A673 (cell line): Measurements from ENCODE around the gene SERPINA6. TPM values are rescaled to one million over a fixed set of nuclear protein-coding genes. Genes with fewer than 3 reads are reported as not detected.

Experiments
- BruUV-seq: library from RNA; stranded (reverse); fragments of 400-500 nt; replicated peaks from 2 replicates; lab custom pipeline; 2021; lab: Mats Ljungman, UMichigan
- CTCF ChIA-PET: fragments of 300-600 bp; sonication (Branson Sonifier 250); formaldehyde crosslinking; loops from one replicate; lab custom pipeline; 2022; ENCODE audit warnings: antibody characterized with exemption; lab: Charles Lee
- POLR2A ChIA-PET: fragments of 300-600 bp; sonication (Branson Sonifier 250); formaldehyde crosslinking; loops from one replicate; lab custom pipeline; 2022; ENCODE audit warnings: antibody characterized with exemption; ENCODE audit not compliant: low non-redundant PET; lab: Charles Lee
- DNase-seq: peaks from one replicate; pipeline ENCODE4 v3.0.0-alpha.2; 2015; ENCODE audit warnings: low spot score
- H3K27ac ChIP-seq: fragments of 200-600 bp; sonication (generic); 2 replicates; pipeline ENCODE4 v1.5.1; 2016; ENCODE audit warnings: mixed run types, low read depth, mild to moderate bottlenecking, mixed read lengths, antibody characterized with exemption, low read length; ENCODE audit not compliant: poor library complexity, severe bottlenecking
- H3K27me3 ChIP-seq: fragments of 200-600 bp; sonication (generic); replicated peaks from 2 replicates; pipeline ENCODE4 v1.6.1; 2017; ENCODE audit warnings: mixed run types, low read depth, mild to moderate bottlenecking, mixed read lengths, antibody characterized with exemption, low read length; ENCODE audit not compliant: insufficient read depth, poor library complexity
- H3K36me3 ChIP-seq: fragments of 200-600 bp; sonication (generic); 2 replicates; pipeline ENCODE4 v1.6.1; 2016; ENCODE audit warnings: mixed run types, mild to moderate bottlenecking, mixed read lengths, antibody characterized with exemption, low read length; ENCODE audit not compliant: insufficient read depth, poor library complexity, severe bottlenecking
- H3K4me1 ChIP-seq: fragments of 200-600 bp; sonication (generic); 2 replicates; pipeline ENCODE4 v1.6.1; 2017; ENCODE audit warnings: mixed run types, mild to moderate bottlenecking, mixed read lengths, antibody characterized with exemption, low read length; ENCODE audit not compliant: insufficient read depth, poor library complexity, severe bottlenecking
- H3K4me3 ChIP-seq: fragments of 200-600 bp; sonication (generic); 2 replicates; pipeline ENCODE4 v1.5.1; 2016; ENCODE audit warnings: low read depth, mixed run types, mild to moderate bottlenecking, mixed read lengths, low read length; ENCODE audit not compliant: poor library complexity, severe bottlenecking
- H3K9me3 ChIP-seq: fragments of 200-600 bp; sonication (generic); 2 replicates; pipeline ENCODE4 v1.6.1; 2016; ENCODE audit warnings: mixed run types, low read depth, mild to moderate bottlenecking, mixed read lengths, antibody characterized with exemption, low read length; ENCODE audit not compliant: poor library complexity, severe bottlenecking
- EZH2 ChIP-seq: fragments of 200-600 bp; sonication (generic); IDR thresholded peaks from 2 replicates; pipeline ENCODE4 v1.6.1; 2017; ENCODE audit warnings: borderline replicate concordance, low read depth, mild to moderate bottlenecking, mixed read lengths, antibody characterized with exemption, low read length; ENCODE audit not compliant: poor library complexity, severe bottlenecking
- intact Hi-C: fragments of 100-400 bp; cut with micrococcal nuclease; formaldehyde crosslinking; loops from one replicate; pipeline ENCODE4 v1.10.0; 2022; ENCODE audit not compliant: unreplicated experiment
- total RNA-seq: library from RNA; stranded (reverse); gene quantifications from 2 replicates; pipeline ENCODE4 v1.2.3, GENCODE V29; 2021
- TF ChIP-seq, protein P1 (sequence below): fragments of 300-800, 200-600 bp; sonication (generic); conservative IDR thresholded peaks from 2 replicates; pipeline ENCODE4 v1.5.1; 2017; ENCODE audit warnings: low read depth, mild to moderate bottlenecking, antibody characterized with exemption, low read length, moderate library complexity, mixed read lengths

Gene SERPINA6
- total RNA-seq, 1 experiment from 2014 or later, result not detected

DNA sequence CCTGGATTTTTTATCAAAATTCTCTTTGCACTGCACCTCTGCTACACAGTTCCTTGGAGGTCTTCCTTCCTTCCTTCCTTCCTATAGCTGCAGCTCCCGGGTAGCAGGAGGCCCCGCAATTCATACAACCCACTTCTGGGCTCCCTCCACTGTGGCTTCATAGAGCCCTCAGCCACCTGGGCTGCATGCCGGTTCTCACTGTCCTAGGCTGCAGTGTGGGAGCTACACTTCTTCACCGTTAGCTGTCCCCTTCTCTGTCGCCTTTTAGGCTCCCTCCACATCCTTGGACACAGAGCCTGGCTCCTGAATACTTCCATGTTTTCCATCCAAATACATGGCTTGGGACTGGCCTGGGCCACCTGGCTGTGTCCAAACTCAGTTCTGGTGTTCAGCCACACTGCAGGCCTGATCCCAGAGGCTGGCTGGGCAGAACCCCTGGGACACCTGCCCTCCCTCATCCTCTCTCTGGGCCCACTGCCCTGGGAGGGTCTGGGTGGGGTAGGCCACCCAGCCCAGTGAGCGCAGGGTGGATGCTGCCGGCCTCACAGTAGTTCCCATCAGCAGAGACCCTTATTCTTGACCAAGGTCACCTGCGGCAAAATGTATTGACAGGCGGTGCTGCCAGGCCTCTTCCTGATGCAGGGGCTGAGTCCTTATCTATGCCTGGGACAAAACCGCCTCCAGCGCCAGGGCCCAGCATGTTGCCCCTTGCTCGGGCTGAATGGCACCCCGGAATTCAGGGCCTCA is 31.8 kb downstream of the SERPINA6 start:
- intact Hi-C loops, result no loop called here
- H3K9me3 ChIP-seq, result no peaks in the 10 kb centered on the region
- CTCF ChIA-PET, result no interaction called here
- no peak for DNase-seq
- no TSS peak for BruUV-seq
- H3K4me1 ChIP-seq, result no peaks in the 10 kb centered on the region
- POLR2A ChIA-PET, result no interaction called here
- H3K4me3 ChIP-seq, result no peak overlapping the region
- H3K36me3 ChIP-seq, result no peaks in the 10 kb centered on the region
- no peaks in the 10 kb centered on the region for H3K27me3 ChIP-seq
- TF ChIP-seq, protein P1, sequence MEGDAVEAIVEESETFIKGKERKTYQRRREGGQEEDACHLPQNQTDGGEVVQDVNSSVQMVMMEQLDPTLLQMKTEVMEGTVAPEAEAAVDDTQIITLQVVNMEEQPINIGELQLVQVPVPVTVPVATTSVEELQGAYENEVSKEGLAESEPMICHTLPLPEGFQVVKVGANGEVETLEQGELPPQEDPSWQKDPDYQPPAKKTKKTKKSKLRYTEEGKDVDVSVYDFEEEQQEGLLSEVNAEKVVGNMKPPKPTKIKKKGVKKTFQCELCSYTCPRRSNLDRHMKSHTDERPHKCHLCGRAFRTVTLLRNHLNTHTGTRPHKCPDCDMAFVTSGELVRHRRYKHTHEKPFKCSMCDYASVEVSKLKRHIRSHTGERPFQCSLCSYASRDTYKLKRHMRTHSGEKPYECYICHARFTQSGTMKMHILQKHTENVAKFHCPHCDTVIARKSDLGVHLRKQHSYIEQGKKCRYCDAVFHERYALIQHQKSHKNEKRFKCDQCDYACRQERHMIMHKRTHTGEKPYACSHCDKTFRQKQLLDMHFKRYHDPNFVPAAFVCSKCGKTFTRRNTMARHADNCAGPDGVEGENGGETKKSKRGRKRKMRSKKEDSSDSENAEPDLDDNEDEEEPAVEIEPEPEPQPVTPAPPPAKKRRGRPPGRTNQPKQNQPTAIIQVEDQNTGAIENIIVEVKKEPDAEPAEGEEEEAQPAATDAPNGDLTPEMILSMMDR, result no peak
- no peak for TF ChIP-seq EZH2
- H3K27ac ChIP-seq, result no peak overlapping the region

DNA sequence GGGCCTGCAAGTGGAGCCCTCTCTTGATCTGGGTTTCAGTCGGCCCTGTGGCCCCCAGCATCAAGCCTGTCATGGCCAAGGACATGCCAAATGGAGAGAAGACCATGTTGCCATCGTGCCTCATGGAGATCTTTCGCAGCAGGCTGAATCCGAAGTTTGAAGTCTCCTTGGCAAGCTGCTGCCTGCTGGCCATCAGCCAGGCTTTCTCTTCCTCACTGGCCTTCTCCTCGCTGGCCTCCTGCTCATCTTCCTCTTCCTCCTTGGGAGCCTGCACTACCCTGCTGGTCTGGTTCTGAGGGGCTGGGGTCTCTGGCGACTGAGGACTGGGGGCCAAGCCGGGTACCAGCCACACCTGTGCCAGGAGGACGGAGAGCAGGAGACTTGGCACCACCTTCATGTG is 32.9 kb downstream of the SERPINA6 start:
- Histone ChIP-seq H3K4me1 (no peaks in the 10 kb centered on the region), H3K27me3 (no peaks in the 10 kb centered on the region), H3K36me3 (no peaks in the 10 kb centered on the region), H3K27ac (no peak overlapping the region), H3K4me3 (no peak overlapping the region), H3K9me3 (no peaks in the 10 kb centered on the region)
- ChIA-PET POLR2A (no interaction called here), CTCF (no interaction called here)
- DNase-seq, result no peak
- no TSS peak for BruUV-seq
- intact Hi-C loops, result no loop called here
- TF ChIP-seq, protein P1, result no peak
- TF ChIP-seq EZH2, result no peak

DNA sequence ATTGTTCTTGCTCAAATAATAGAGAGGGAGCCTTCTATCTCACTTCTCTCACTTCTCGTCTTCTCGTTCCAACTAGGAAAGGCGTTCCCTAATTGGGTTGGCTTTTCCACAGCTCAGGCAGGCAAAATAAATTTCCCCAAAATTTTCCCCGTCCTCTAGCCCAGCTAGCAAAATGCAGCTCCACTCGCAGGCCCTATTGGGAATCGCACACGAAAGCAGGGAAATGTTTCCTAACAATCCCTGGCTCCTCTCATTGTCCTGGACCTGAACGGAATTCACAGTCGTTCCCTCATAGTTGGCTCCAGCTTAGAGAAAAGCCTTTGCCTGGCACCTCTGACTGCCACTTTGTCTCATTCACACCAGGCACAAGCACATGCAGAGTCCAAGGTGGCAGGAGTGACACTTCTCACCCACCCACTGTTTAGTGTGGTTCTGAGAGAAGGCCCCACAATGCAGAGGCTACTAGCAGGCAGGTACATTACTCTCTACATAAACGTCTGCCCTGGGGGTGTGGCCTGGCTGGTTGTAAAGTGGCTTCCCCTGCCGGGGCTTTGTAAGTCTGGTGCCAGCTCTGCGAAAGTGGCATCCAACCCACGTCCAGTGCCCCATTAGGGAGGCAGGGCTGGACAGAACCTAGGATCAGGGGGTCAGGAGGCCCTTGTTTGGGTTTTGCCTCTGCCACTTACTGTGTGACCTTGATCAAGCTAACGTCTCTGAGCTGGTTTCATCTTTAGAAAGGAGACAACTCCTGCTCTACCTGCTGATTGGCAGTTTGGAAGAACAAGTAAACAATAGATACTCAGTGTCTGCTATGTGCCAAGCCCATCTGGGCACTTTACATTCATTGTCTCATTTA is 34.3 kb downstream of the SERPINA6 start:
- ChIA-PET POLR2A (no interaction called here), CTCF (interaction anchor here (0.7 kb wide), 1 partner anchor 28 kb away, joined by 3 read pairs; no protein-coding TSS in a partner anchor)

More for the DNA sequence above, 34.3 kb downstream of the SERPINA6 start:
- no peaks in the 10 kb centered on the region for H3K9me3 ChIP-seq
- no peaks in the 10 kb centered on the region for H3K27me3 ChIP-seq
- BruUV-seq, result no TSS peak
- no peaks in the 10 kb centered on the region for H3K4me1 ChIP-seq
- no peak overlapping the region for H3K4me3 ChIP-seq
- intact Hi-C loops, result no loop called here
- TF ChIP-seq, protein P1, result no peak
- TF ChIP-seq EZH2, result no peak
- no peak overlapping the region for H3K27ac ChIP-seq
- no peak for DNase-seq
- no peaks in the 10 kb centered on the region for H3K36me3 ChIP-seq
